NT2/D1 (cell line): ENCODE results near the gene UGCG.

ENCODE experiments used
- SUZ12 ChIP-seq: IDR thresholded peaks from 2 replicates; pipeline ENCODE4 v1.6.1; 2011; ENCODE audit not compliant: insufficient read length, insufficient read depth; ENCODE audit errors: extremely low read depth
- YY1 ChIP-seq: IDR thresholded peaks from 2 replicates; pipeline ENCODE4 v1.6.1; 2011; ENCODE audit not compliant: insufficient read length, insufficient read depth
- ZNF274 ChIP-seq: IDR thresholded peaks from 2 replicates; pipeline ENCODE4 v1.6.1; 2011; ENCODE audit warnings: mild to moderate bottlenecking, low read depth, low read length

GRCh38 chr9:111925784-111926183 is 29.2 kb downstream of the UGCG start:
- no peak for TF ChIP-seq ZNF274
- no peak for TF ChIP-seq YY1
- no peak for TF ChIP-seq SUZ12
